HEK293 (cell line): Measurements from ENCODE around the gene CXXC4.

Experiments
- CTCF ChIA-PET: fragments of 350-600 bp; formaldehyde crosslinking; extraction: SDS; loops from one replicate; lab custom pipeline; 2021; ENCODE audit warnings: antibody characterized with exemption; lab: Yijun Ruan, JAX
- POLR2A ChIA-PET: fragments of 300-600 bp; formaldehyde crosslinking; extraction: SDS; loops from one replicate; lab custom pipeline; 2020; ENCODE audit warnings: antibody characterized with exemption, inconsistent platforms; lab: Yijun Ruan, JAX
- H3K27ac ChIP-seq: fragments of 200-500 bp; sonication (Bioruptor generic); 2 replicates; pipeline ENCODE4 v1.5.1; 2014; ENCODE audit warnings: low read depth, low read length, control low read depth, inconsistent platforms; ENCODE audit errors: extremely low read depth
- H3K36me3 ChIP-seq, 2 experiments: fragments of 200-500 bp in 1 of 2; sonication (Bioruptor generic) in 1 of 2; 1 replicate in 1 of 2; 2 replicates in 1 of 2; pipeline ENCODE4 v1.5.1; 2014 to 2017; ENCODE audit warnings: inconsistent platforms in 2 of 2, low read length in 2 of 2; ENCODE audit not compliant: control insufficient read depth in 2 of 2, insufficient read depth in 1 of 2
- H3K4me1 ChIP-seq: fragments of 200-500 bp; sonication (Bioruptor generic); 2 replicates; pipeline ENCODE4 v1.5.1; 2014; ENCODE audit warnings: mild to moderate bottlenecking, low read length, inconsistent platforms; ENCODE audit not compliant: control insufficient read depth, insufficient read depth
- H3K4me3 ChIP-seq: 2 replicates; pipeline ENCODE4 v1.5.1; 2011; ENCODE audit warnings: low read depth, mild to moderate bottlenecking, control low read depth, low read length, moderate library complexity
- H3K9me3 ChIP-seq: fragments of 200-500 bp; sonication (Bioruptor generic); 2 replicates; pipeline ENCODE4 v1.5.1; 2014; ENCODE audit warnings: low read depth, low read length, inconsistent platforms; ENCODE audit not compliant: control insufficient read depth, insufficient read depth
- EGR2 ChIP-seq: fragments of 450-650 bp; formaldehyde crosslinking; IDR thresholded peaks from 2 replicates; pipeline ENCODE4 v1.5.1; 2016; ENCODE audit warnings: low read depth, missing biosample characterization, missing genetic modification characterization
- KLF1 ChIP-seq: fragments of 450-650 bp; formaldehyde crosslinking; IDR thresholded peaks from 2 replicates; pipeline ENCODE4 v1.5.1; 2016; ENCODE audit warnings: missing biosample characterization, missing genetic modification characterization
- KLF16 ChIP-seq: fragments of 450-650 bp; formaldehyde crosslinking; IDR thresholded peaks from 2 replicates; pipeline ENCODE4 v1.5.1; 2017; ENCODE audit warnings: missing biosample characterization, missing genetic modification characterization
- KLF8 ChIP-seq: fragments of 450-650 bp; formaldehyde crosslinking; IDR thresholded peaks from 2 replicates; pipeline ENCODE4 v1.5.1; 2016; ENCODE audit warnings: missing biosample characterization, missing genetic modification characterization
- MZF1 ChIP-seq: fragments of 450-650 bp; formaldehyde crosslinking; IDR thresholded peaks from 2 replicates; pipeline ENCODE4 v1.5.1; 2017; ENCODE audit warnings: missing biosample characterization, missing genetic modification characterization, borderline replicate concordance
- RBAK ChIP-seq: fragments of 450-650 bp; formaldehyde crosslinking; IDR thresholded peaks from 2 replicates; pipeline ENCODE4 v1.5.1; 2016; ENCODE audit warnings: missing biosample characterization, missing genetic modification characterization
- SCRT2 ChIP-seq: fragments of 450-650 bp; formaldehyde crosslinking; IDR thresholded peaks from 2 replicates; pipeline ENCODE4 v1.5.1; 2016; ENCODE audit warnings: missing biosample characterization, missing genetic modification characterization
- ZBTB1 ChIP-seq: fragments of 450-650 bp; formaldehyde crosslinking; IDR thresholded peaks from 2 replicates; pipeline ENCODE4 v1.5.1; 2016; ENCODE audit warnings: missing biosample characterization, missing genetic modification characterization
- ZBTB8A ChIP-seq: fragments of 450-650 bp; formaldehyde crosslinking; IDR thresholded peaks from 2 replicates; pipeline ENCODE4 v1.5.1; 2016; ENCODE audit warnings: missing biosample characterization, missing genetic modification characterization
- ZNF112 ChIP-seq: fragments of 450-650 bp; formaldehyde crosslinking; IDR thresholded peaks from 2 replicates; pipeline ENCODE4 v1.5.0; 2017; ENCODE audit warnings: missing biosample characterization, missing genetic modification characterization
- ZNF138 ChIP-seq: fragments of 450-650 bp; formaldehyde crosslinking; IDR thresholded peaks from 2 replicates; pipeline ENCODE4 v1.5.1; 2016; ENCODE audit warnings: missing biosample characterization, missing genetic modification characterization, borderline replicate concordance
- ZNF350 ChIP-seq: fragments of 450-650 bp; formaldehyde crosslinking; IDR thresholded peaks from 2 replicates; pipeline ENCODE4 v1.5.0; 2017; ENCODE audit warnings: missing biosample characterization, mild to moderate bottlenecking, missing genetic modification characterization
- ZNF423 ChIP-seq: fragments of 450-650 bp; formaldehyde crosslinking; IDR thresholded peaks from 2 replicates; pipeline ENCODE4 v1.5.1; 2016; ENCODE audit warnings: missing biosample characterization, missing genetic modification characterization
- ZNF426 ChIP-seq: fragments of 450-650 bp; formaldehyde crosslinking; IDR thresholded peaks from 2 replicates; pipeline ENCODE4 v1.5.1; 2017; ENCODE audit warnings: missing biosample characterization, missing genetic modification characterization, mild to moderate bottlenecking, inconsistent platforms, moderate library complexity
- ZNF433 ChIP-seq: fragments of 450-650 bp; formaldehyde crosslinking; IDR thresholded peaks from 2 replicates; pipeline ENCODE4 v1.5.1; 2016; ENCODE audit warnings: missing biosample characterization, missing genetic modification characterization, low read depth
- ZNF501 ChIP-seq: fragments of 450-650 bp; formaldehyde crosslinking; IDR thresholded peaks from 2 replicates; pipeline ENCODE4 v1.5.1; 2016; ENCODE audit warnings: missing biosample characterization, missing genetic modification characterization
- ZNF548 ChIP-seq: fragments of 450-650 bp; formaldehyde crosslinking; IDR thresholded peaks from 2 replicates; pipeline ENCODE4 v1.5.1; 2016; ENCODE audit warnings: missing biosample characterization, missing genetic modification characterization
- ZNF596 ChIP-seq: fragments of 450-650 bp; IDR thresholded peaks from 2 replicates; pipeline ENCODE4 v1.5.0; 2018; ENCODE audit warnings: missing biosample characterization, mild to moderate bottlenecking, missing genetic modification characterization, moderate library complexity
- ZNF621 ChIP-seq: fragments of 450-650 bp; formaldehyde crosslinking; IDR thresholded peaks from 2 replicates; pipeline ENCODE4 v1.5.1; 2017; ENCODE audit warnings: missing biosample characterization, missing genetic modification characterization
- ZNF768 ChIP-seq: fragments of 450-650 bp; formaldehyde crosslinking; IDR thresholded peaks from 2 replicates; pipeline ENCODE4 v1.5.1; 2018; ENCODE audit warnings: missing biosample characterization, mild to moderate bottlenecking, missing genetic modification characterization
- ZXDB ChIP-seq: fragments of 450-650 bp; formaldehyde crosslinking; IDR thresholded peaks from 2 replicates; pipeline ENCODE4 v1.5.1; 2016; ENCODE audit warnings: missing biosample characterization, missing genetic modification characterization
- TF ChIP-seq, protein P1 (sequence below): fragments of 450-650 bp; IDR thresholded peaks from 2 replicates; pipeline ENCODE4 v1.5.1; 2018; ENCODE audit warnings: missing biosample characterization, missing genetic modification characterization
- TF ChIP-seq, protein P2 (sequence below): fragments of 450-650 bp; formaldehyde crosslinking; IDR thresholded peaks from 2 replicates; pipeline ENCODE4 v1.5.1; 2016; ENCODE audit warnings: missing biosample characterization, missing genetic modification characterization
- TF ChIP-seq, protein P3 (sequence below): fragments of 450-650 bp; formaldehyde crosslinking; IDR thresholded peaks from 2 replicates; pipeline ENCODE4 v1.5.1; 2017; ENCODE audit warnings: missing biosample characterization, missing genetic modification characterization
- TF ChIP-seq, protein P4 (sequence below): fragments of 450-650 bp; formaldehyde crosslinking; IDR thresholded peaks from 2 replicates; pipeline ENCODE4 v1.5.1; 2016; ENCODE audit warnings: missing biosample characterization, missing genetic modification characterization
- TF ChIP-seq, protein P5 (sequence below): fragments of 450-650 bp; formaldehyde crosslinking; optimal IDR thresholded peaks from 2 replicates; pipeline ENCODE3; 2016; ENCODE audit warnings: missing biosample characterization, mild to moderate bottlenecking, missing genetic modification characterization
- TF ChIP-seq, protein P6 (sequence below): fragments of 450-650 bp; formaldehyde crosslinking; IDR thresholded peaks from 2 replicates; pipeline ENCODE4 v1.5.1; 2016; ENCODE audit warnings: missing biosample characterization, missing genetic modification characterization, borderline replicate concordance

Gene CXXC4

DNA sequence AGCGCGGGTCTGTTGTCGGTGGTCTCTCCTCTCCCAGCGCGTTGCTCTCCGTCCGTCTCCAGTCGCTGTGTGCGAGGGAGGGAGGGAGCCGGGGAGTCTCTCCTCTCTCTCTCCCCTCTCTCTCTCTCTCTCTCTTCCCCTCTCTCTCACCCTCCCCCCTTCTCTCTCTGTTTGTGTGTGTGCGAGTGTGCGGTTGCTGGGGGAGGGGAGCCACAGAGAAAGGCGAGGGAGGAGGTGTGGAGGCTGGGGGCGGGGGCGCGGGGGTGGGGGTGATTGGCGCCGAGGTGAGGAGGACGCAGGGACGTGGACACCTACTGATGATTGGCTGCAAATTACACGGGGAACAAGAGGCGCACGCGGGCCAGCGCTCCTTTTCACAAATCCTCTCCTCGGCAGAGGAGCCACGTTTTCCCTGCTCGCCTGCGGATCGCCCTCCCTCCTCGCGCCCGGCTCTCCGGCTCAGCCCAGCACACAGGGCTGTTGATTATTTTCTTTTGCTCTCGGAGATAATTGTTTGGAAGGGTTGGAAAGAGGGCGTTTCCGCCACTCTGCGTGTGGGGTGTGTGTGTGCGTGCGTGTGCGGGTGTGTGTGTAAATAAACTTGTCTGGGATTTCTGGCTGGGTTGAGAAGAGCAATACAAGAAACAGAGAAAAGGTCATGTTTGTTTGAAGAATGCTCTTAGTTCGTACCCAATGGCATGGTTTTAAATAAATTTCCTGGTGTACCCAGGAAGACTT is at the start of gene CXXC4:
TSS of gene CXXC4 (minus strand) at position 73 of the 738 bp plus-strand sequence. CDS start 3,092 bp downstream, outside the sequence.
- Histone ChIP-seq H3K4me1 (no peaks in the 10 kb centered on the region; the same call in 1 of the 2 replicates), H3K4me3 (peak within 1 kb of the TSS; percentile 56), H3K36me3 (no peaks in the 10 kb centered on the region), H3K27ac (peak within 1 kb of the TSS; percentile 91), H3K9me3 (no peaks in the 10 kb centered on the region)
- ChIA-PET POLR2A (no interaction called here), CTCF (no interaction called here)
- TF ChIP-seq KLF1 (tag by site-specific recombination) (peak; percentile 56; the same call in 1 of the 2 replicates), KLF16 (no peak), ZNF621 (tag by site-specific recombination) (no peak), ZBTB1 (tag by site-specific recombination) (no peak), ZNF423 (tag by site-specific recombination) (no peak), MZF1 (tag by site-specific recombination) (peak; percentile 30; the same call in 1 of the 2 replicates), SCRT2 (tag by site-specific recombination) (no peak), KLF8 (tag by site-specific recombination) (peak; percentile 16; the same call in 1 of the 2 replicates), RBAK (no peak), ZNF426 (tag by site-specific recombination) (no peak), ZXDB (tag by site-specific recombination) (0 out of 2 replicates have a peak, but pooled peaks have one; percentile 25), ZNF433 (tag by site-specific recombination) (no peak), ZNF548 (no peak), ZNF501 (no peak), ZNF350 (tag by site-specific recombination) (no peak), ZNF138 (tag by site-specific recombination) (no peak), ZBTB8A (tag by site-specific recombination) (peak; percentile 91), ZNF112 (no peak), ZNF596 (tag by site-specific recombination) (peak; percentile 97), ZNF768 (tag by site-specific recombination) (no peak), EGR2 (peak; percentile 50; the same call in 1 of the 2 replicates)
- TF ChIP-seq, protein P1, sequence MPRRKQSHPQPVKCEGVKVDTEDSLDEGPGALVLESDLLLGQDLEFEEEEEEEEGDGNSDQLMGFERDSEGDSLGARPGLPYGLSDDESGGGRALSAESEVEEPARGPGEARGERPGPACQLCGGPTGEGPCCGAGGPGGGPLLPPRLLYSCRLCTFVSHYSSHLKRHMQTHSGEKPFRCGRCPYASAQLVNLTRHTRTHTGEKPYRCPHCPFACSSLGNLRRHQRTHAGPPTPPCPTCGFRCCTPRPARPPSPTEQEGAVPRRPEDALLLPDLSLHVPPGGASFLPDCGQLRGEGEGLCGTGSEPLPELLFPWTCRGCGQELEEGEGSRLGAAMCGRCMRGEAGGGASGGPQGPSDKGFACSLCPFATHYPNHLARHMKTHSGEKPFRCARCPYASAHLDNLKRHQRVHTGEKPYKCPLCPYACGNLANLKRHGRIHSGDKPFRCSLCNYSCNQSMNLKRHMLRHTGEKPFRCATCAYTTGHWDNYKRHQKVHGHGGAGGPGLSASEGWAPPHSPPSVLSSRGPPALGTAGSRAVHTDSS (tag by site-specific recombination): no peak
- TF ChIP-seq, protein P2, sequence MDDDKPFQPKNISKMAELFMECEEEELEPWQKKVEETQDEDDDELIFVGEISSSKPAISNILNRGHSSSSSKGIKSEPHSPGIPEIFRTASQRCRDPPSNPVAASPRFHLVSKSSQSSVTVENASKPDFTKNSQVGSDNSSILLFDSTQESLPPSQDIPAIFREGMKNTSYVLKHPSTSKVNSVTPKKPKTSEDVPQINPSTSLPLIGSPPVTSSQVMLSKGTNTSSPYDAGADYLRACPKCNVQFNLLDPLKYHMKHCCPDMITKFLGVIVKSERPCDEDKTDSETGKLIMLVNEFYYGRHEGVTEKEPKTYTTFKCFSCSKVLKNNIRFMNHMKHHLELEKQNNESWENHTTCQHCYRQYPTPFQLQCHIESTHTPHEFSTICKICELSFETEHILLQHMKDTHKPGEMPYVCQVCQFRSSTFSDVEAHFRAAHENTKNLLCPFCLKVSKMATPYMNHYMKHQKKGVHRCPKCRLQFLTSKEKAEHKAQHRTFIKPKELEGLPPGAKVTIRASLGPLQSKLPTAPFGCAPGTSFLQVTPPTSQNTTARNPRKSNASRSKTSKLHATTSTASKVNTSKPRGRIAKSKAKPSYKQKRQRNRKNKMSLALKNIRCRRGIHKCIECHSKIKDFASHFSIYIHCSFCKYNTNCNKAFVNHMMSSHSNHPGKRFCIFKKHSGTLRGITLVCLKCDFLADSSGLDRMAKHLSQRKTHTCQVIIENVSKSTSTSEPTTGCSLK: no peak
- TF ChIP-seq, protein P3, sequence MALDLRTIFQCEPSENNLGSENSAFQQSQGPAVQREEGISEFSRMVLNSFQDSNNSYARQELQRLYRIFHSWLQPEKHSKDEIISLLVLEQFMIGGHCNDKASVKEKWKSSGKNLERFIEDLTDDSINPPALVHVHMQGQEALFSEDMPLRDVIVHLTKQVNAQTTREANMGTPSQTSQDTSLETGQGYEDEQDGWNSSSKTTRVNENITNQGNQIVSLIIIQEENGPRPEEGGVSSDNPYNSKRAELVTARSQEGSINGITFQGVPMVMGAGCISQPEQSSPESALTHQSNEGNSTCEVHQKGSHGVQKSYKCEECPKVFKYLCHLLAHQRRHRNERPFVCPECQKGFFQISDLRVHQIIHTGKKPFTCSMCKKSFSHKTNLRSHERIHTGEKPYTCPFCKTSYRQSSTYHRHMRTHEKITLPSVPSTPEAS (tag by site-specific recombination): peak; percentile 77; the same call in 1 of the 2 replicates
- TF ChIP-seq, protein P4, sequence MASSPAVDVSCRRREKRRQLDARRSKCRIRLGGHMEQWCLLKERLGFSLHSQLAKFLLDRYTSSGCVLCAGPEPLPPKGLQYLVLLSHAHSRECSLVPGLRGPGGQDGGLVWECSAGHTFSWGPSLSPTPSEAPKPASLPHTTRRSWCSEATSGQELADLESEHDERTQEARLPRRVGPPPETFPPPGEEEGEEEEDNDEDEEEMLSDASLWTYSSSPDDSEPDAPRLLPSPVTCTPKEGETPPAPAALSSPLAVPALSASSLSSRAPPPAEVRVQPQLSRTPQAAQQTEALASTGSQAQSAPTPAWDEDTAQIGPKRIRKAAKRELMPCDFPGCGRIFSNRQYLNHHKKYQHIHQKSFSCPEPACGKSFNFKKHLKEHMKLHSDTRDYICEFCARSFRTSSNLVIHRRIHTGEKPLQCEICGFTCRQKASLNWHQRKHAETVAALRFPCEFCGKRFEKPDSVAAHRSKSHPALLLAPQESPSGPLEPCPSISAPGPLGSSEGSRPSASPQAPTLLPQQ: no peak
- TF ChIP-seq, protein P5, sequence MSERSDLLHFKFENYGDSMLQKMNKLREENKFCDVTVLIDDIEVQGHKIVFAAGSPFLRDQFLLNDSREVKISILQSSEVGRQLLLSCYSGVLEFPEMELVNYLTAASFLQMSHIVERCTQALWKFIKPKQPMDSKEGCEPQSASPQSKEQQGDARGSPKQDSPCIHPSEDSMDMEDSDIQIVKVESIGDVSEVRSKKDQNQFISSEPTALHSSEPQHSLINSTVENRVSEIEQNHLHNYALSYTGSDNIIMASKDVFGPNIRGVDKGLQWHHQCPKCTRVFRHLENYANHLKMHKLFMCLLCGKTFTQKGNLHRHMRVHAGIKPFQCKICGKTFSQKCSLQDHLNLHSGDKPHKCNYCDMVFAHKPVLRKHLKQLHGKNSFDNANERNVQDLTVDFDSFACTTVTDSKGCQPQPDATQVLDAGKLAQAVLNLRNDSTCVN (tag by site-specific recombination): peak; percentile 47
- TF ChIP-seq, protein P6, sequence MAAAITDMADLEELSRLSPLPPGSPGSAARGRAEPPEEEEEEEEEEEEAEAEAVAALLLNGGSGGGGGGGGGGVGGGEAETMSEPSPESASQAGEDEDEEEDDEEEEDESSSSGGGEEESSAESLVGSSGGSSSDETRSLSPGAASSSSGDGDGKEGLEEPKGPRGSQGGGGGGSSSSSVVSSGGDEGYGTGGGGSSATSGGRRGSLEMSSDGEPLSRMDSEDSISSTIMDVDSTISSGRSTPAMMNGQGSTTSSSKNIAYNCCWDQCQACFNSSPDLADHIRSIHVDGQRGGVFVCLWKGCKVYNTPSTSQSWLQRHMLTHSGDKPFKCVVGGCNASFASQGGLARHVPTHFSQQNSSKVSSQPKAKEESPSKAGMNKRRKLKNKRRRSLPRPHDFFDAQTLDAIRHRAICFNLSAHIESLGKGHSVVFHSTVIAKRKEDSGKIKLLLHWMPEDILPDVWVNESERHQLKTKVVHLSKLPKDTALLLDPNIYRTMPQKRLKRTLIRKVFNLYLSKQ: no peak
